ENCODE results near the gene DNM1L.
A peak's percentile ranks its signal among the peaks of the same experiment; 100 is the strongest.

Gene DNM1L

DNA sequence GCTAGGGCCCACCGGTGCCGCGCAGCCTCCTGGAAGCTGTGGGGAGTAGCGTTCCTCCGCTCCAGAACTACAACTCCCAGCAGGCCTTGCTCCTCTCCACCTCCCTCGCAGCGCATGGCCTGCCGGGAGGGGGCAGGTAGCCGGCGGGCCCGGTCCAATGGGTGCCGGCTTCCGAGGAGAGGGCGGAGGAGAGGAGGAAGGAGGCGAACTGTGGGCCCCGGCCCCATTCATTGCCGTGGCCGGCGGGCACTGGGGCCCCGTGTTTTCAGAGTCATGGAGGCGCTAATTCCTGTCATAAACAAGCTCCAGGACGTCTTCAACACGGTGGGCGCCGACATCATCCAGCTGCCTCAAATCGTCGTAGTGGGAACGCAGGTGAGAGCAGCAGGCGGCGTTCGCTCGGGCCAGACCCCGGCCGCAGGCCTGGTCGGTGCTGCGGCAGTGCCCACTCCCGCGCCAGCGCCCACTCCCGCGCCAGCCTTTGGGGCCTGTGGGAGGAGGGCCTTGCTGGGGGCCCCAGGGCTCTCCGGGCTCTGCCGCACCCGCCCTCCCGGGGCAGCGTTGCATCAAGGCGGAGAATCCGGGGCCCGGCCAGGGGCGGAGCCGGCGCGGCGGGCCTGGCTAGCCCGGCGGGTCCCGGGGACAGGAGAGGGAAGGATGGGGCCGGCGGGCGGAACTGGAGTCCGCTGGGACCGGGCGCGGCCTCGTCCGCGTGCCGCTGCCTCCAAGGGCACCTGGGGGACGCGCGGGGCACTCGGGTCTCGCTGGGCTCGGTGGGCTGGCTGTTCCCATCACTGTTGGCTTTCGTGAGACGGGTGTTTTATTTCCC is at the start of gene DNM1L:
DNM1L (plus strand) TSS at position 211 of the 829 bp plus-strand sequence; CDS start at position 274, 63 bp downstream.
- peak; percentile 92 for DNase-seq

DNA sequence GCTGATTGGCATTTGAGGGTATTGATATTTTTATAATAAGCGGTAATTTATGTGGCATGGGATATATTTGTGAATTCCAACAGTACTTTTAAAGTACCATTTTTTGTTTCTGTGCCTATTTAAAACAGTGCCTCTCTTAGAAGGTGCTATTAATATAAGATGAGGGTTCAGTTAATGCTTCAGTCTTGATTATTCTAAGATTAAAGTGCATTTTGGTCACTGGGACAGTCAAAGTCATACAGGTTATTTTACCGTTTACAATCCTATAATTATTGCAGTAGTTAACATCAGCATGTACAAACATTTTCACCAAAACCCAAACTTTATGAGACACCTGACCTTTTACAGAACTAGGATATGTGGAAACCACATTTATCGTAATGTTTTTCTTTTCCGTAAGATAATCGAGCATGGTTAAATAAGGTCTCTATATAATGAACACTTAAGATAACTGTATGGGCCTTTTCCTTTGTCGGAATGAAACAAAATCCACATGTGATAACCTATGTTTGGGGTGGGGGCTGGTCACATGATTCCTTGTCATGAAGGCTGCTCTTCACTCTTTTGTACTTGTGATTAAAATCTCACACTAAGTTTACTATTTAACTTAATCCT is 37.7 kb upstream of the DNM1L start:
- no peak for DNase-seq

DNA sequence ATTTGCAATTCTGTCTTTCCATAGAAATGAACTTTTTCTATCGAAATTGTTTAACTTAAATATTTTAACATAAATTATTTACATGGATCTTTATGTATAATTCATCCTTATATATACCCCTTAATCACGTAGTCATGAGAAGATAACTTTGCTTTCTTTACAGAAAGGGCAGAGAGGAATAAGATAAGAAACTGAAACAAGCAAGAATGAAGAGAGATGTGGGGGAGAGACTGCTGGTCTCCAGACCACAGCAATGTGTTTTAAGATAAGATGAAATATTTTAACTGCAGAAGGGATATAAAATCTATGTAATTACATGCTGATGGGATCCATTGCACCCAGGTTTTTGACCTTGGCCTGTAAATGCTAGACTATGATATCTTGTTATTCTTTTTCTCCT is 34.7 kb upstream of the DNM1L start:
- no peak for DNase-seq

DNA sequence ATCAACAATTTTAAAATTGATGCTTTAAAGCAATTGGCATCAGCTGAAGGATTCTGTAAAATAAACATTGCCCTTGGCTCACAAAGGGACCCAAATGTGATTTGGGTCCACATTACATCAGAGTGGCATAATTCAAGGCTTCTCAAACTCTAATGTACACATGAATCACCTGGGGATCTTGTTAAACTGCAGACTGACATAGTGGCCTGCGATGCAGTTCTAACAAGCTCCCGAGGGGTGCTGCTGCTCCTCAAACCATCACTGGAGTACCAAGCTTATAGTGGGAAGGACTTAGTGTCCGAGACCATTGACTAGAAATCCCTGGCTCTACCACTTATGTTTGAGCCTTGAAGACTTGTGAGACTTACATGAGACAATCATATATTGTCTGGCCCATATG is 31.8 kb upstream of the DNM1L start:
- DNase-seq: no peak

DNA sequence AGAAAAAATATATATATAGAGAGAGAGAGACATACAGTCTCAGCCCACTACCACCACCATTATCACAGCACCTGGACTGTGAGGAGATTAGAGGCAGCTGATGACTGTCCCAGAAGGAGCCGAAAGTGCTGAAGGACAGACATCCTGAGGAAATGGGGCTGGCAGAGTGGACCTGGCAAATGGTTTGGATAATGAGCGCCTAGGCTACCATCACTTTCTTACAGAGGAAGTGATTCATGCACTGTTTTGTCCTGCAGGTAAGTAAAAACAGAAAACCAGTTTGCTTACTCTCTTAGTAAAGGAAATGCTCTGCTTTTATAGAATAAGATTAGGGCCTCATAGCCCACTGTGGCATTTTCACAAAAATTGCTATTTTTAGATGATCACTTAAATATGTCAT is 28.6 kb upstream of the DNM1L start:
- no peak for DNase-seq

DNA sequence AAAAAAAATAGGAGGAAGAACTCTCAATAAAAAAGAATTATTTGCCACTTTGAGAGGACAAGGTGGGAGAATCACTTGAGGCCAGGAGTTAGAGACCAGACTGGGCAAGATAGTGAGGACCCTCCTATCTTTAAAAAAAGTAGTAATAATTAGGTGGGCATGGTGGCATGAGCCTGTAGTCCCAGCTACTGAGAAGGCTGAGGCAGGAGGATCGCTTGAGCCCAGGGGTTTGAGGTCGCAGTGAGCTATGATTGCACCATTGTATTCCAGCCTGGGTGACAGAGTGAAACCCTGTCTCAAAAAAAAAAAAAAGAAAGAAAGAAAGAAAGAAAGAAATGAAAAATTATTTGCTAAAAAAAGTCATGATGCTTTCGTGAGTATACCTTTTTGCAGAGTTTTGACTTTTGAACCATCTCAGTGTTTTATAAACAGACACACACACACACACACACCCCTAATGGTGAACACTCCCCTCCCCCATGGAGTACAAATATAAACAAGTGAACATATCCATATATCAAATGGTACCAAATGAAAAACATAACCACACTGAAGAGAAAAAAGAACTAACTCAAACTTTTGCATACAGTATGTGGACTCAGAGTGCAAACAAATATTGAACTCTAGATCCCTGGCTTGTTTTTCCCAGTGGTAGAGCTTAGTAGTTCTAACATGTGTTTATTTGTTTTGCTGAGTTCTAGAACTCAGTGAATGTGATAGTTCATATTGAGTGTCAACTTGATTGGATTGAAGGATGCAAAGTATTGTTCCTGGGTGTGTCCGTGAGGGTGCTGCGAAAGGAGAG is 27.7 kb upstream of the DNM1L start:
- DNase-seq: no peak

DNA sequence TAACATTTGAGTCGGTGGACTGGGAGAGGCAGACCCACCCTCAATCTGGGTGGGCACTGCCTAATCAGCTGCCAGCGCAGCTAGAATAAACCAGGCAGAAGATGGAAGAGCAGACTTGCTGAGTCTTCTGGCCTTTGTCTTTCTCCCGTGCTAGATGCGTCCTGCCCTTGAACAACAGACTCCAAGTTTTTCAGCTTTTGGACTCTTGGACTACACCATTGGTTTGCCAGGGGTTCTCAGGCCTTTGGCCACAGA is 27.2 kb upstream of the DNM1L start:
- DNase-seq: no peak

DNA sequence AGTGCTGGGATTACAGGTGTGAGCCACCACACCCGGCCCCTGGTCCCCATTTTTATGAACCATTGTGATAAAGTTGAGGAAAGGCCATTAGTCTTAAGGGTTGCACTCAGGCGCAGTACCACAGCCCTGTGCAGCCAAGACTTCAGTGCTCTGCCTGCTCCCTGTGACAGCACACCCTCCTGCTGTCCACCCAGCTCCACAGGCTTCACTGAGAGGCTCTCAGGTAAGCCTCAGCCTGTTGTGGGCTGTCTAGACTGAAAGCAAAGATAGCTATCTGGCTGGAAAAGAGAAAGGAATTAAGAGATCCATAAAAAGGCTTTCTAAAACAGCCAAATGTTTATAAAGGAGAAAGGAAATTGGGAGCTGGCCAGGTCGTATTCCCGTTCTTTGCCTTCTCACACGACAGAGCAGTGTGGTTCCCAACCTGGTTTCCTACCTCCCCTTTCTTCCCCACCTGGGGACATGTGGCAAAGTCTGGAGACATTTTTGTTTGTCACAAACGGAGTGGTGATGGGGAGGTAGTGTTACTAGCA is 19.1 kb upstream of the DNM1L start:
- no peak for DNase-seq

DNA sequence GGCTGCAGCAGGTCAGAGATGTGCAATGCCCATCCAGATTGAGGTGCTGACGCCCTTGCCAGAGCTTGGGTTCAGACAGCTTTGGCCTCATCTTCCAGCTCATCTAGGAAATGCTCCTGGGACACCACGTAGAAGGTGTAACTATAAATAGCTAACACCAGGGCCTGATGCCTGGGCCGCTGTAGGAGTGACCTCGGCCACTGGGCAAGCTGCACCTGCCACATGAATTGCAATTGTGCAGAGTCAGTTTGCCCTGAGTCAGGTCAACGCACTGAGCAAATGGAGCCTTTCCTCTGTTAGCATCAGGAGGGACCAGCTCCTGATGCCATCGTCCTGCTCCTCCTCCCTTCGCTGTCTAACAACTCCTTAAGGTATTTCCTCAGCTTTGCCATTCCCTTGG is 17.4 kb upstream of the DNM1L start:
- no peak for DNase-seq

DNA sequence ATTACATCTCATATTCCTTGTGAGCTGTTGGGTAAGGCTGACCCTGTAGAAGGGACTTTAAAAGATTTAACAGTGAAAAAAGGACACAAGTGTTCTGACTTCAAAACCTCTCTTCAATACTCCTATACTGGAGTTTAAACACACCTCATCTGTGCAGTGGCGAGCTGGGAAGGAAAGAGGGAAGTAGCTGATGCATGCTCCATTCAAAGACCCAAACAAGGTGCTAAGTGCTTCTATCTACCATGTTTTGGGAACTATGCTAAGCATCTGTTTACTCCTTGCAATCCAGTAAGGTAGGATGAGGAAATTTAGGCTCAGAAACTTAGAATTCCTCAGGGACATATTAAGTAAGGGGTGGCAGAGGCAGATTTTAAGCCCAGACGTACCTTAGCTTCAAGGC is 16.4 kb upstream of the DNM1L start:
- DNase-seq: no peak

DNA sequence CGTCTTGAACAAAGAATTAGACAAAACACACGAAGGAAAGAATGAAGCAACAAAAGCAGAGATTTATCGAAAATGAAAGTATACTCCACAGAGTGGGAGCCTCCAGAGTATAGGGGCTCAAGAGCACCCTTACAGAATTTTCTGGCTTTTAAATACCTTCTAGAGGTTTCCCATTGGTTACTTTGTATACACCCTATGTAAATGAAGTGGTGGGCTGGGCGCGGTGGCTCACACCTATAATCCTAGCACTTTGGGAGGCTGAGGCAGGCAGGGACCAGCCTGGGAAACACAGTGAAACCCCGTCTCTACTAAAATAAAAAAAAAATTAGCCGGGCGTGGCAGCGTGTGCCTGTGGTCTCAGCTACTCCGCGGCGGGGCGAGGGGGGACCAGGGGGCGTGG is 13.1 kb upstream of the DNM1L start:
- no peak for DNase-seq

DNA sequence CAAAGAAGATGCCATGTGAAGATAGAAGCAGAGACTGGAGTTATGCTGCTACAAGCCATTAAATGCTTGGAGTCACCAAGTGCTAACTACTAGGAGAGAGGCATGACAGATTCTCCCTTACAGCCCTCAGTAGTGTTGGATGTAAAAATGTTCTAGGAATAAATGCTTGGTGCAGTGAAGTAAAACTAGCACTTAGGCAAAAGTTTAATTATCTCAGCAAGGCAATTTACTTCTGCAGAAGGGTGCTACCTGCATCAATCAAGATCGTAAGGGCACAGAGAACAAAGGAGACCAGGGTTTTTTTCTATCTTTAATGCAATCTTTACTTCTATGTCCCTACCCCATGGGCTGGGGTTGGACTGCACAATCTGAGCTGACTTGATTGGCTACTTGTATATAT is 9.5 kb upstream of the DNM1L start:
- no peak for DNase-seq

DNA sequence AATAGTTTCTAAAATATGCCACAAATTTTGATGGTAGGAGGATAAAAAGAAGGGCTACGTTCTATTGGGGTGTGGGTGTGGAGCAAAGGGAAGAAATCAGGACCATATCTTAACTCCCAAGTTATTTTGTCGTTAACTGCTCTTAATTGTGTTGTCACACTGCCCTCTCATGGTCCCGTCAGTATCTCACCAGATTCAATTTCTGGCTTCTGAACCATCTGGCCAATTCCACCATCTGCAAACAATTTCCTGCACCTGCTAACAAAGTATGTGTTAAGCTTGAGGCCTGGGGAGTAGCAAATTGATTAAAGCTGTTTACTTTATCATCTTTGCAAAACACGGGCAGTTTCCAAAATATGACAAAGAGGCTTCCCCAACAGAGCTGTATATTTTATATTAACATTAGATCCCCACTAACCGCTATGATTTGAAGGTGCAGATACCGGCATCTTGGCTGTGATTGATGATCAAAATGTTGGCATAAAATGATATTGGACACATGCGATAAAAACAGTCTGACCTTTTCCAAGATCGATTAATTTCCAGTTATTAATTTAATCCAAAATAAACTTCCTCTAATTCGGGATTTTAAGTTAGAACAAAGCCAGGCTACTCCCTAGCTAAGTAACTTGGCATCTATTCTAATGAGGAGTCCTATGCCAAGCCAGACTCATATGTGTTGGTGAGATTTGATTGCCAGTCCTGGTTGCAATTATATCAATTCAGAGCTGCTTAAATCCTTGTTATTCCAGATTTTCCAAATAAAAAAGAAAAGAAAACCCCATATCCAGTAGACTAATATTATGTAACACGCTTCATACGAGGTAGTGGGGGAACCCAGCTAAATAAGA is 6.9 kb upstream of the DNM1L start:
- no peak for DNase-seq

DNA sequence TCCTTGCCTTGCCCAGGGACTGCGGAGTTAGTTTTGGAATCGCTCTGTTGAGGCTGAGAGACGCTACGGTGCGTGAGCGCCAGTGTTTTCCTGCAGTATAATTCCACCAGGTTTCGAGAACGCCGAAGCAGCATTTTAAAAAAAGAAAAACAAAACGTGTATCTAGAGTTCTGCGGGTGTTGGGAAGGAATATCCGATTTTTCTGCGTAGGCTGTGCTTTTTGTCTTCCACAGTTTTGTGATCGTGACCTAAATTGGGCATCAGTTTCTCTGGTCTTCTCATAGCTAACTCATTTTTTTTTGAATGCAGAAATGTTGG is 778 bp downstream of the DNM1L start:
- no peak for DNase-seq

DNA sequence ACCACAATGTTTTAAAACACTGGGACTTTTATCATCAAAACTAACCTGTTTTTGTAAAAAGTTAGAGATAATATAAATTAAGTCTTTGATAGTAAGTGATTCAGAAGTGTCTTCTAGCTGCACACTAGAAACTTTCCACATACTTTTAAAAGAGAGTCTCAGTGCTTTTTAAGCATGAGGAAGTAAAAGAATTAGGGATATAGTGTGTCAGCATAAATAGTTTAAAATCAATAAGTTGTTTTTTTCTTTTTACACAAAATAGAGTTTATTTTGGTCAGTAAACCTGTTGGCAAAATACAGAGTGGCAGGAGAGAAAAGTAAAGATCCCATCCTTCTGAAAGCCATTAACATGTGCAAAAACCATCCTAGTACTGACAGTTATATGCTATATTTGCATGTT is 1.7 kb downstream of the DNM1L start:
- no peak for DNase-seq

DNA sequence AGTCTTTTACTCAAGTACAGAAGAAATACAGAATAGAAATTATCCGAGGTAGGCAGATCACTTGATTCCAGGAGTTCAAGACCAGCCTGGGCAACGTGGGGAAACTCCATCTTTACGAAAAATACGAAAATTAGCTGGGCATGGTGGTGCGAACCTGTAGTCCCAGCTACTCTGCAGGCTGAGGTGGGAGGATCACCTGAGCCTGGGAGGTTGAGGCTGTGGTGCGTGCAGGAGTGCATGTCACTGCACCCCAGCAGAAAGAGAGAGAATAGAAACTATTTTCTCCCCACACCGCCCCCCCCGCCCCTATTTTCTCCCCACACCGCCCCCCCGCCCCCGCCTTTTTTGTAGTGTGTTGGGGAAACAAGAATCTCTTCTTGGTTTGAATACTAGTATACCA is 2.2 kb downstream of the DNM1L start:
- no peak for DNase-seq

DNA sequence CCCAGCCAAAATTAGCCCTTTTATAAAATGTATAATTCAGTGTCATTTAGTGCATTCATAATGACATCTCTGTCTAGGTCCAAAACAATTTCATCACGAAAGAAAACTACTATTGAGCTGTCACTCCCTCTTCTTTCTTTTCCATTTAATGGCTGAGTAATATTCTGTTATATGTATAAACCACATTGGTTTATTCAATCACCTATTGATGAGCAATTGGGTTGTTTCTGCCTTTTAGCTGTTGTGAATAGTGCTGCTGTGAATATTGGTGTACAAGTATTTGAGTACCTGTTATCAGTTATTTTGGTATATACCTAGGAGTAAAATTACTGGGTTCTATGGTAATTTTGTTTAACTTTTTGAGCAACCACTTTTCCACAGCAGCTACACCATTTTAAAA is 7.2 kb downstream of the DNM1L start:
- DNase-seq: no peak

DNA sequence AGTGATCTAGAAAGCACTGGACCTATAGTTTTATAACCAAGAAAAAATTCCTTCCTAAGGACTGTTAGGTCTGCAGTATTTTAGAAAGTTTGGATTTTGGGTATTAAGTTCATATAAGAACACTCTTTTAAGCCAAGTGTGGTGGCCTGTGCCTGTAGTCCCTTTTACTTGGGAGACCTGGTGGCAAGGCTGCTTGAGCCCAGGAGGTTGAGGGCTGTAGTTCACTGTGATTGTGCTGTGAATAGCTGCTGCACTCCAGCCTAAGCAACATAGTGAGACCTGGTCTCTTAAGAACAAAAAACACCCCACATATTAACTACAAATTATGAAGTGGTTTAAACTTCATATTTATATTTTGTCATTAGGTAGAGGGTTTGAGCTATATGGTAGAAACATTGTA is 9.7 kb downstream of the DNM1L start:
- no peak for DNase-seq

DNA sequence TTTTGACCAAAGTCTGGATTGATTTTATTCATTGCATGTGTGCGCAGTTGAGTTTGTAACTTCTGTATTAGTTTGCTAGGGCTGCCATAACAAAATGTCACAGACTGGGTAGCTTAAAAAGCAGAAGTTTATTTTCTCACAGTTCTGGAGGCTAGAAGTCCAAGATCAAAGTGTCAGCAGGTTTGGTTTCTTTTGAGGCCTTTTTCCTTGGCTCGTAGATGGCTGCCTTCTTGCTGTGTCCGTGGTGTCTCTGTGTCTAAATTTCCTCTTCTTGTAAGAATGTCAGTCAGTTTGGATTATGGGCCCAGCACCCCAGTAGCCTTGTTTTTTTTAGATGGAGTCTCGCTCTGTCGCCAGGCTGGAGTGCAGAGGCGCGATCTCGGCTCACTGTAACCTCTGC is 11.8 kb downstream of the DNM1L start:
- DNase-seq: no peak

DNA sequence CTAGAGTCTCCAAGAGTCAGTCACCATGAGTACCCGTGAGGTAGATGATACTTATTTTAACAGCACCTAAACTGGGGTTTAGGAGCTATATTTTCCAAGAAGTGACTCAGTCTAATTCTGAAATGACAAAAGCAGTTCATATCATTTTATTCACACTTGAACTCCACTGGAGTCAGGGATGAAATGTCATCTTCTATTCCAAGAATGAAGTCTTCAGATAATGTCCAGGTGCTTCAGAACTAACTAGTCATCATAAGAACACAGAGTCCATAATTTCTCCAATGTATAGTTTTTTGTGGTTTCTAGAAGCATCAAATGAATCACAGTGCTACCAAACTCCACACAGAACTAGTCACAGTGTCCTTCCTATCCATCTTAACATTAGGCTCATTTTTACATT is 13.3 kb downstream of the DNM1L start:
- no peak for DNase-seq

DNA sequence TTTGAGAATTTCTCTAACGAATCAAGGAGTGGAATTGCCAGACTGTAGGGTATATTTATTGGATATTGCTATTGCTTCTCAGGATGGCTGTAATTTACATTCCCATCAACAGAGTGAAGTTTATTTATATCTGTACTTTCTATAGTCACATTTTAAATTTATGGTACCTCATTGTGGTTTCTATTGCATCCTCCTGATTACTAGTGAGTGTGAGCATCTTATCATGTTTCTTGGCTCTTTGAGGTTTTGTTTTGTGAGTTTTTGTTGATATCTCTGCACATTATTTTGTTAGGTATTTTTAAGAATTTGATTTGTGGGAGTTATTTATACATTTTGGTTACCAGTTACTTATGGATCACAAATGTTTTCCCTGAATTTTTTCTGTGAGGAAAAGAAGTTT is 13.9 kb downstream of the DNM1L start:
- DNase-seq: no peak

DNA sequence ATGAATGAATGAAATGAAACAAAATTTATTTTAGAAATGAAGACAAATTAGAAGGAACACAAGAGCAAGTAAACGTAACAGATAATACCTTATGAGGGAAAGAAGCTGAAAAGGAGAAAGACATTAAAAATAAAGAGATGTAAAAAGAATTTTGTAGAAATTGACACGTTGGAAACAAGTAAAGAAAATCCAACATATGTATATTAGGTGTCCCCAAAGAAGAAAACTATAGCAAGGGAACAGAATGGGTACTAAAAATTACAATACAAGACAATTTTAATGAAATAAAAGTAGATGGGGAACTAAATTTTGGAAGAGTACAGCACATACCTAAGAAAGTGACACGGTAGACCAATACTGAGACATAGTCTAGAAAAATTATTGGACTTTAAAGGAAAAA is 16.7 kb downstream of the DNM1L start:
- no peak for DNase-seq

DNA sequence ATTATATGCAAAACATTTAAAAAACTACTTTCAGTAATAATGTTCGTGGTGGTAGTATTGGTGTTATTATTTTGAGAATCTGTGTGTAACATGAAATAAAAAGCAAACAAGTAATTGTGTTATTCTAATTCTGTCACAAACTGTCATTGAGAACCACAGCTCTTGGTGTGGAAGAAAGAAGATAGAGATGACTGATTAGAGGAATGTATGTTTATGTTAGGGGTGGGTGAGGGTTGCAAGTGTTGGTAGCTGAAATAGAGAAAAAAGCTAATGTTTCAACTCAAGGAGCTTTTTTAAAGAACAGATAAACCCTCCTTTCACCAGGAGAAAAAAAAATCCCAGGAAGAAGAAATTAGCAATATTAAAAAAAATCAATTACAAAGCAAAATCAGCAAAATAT is 18.3 kb downstream of the DNM1L start:
- no peak for DNase-seq

Data from CD4-positive, alpha-beta T cell treated with Interleukin-6 for 4 hours (primary cell).